ENCODE measurements around the gene IL20RA. TPM values are rescaled to one million over a fixed set of nuclear protein-coding genes. Genes with fewer than 3 reads are reported as not detected.

IL20RA gene
- polyA plus RNA-seq, 3 donors = not detected

DNA sequence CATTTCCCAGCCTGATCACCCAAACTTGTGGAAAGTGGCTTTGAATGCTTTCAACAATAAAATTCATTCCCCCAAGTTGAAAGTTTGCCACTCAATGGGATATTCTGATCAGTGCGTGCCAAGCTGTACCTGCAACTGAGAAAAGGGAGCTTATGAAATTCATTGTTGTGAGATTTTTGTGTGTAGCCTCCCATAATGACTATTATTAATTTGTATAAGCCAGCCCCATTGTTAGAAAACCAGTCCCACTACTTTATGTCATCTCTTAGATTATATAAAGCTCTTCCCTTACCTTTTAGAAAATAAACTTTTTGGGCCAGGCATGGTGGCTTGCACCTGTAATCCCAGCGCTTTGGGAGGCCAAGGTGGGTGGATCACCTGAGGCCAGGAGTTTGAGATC is 15.9 kb downstream of the IL20RA start:
- H3K4me1 Mint-ChIP-seq = no peaks in the 10 kb centered on the region
- Histone ChIP-seq H3K4me1 (ENCODE audit: control insufficient read depth in 1 of 2, insufficient read depth in 2 of 2, low read length in 2 of 2) (no peaks in the 10 kb centered on the region), H2AFZ (ENCODE audit: insufficient read depth, low read depth, low read length, poor library complexity, severe bottlenecking) (no peak overlapping the region), H3K9ac (ENCODE audit: insufficient read depth, low read length, poor library complexity, severe bottlenecking) (no peak overlapping the region), H3K4me3 (replicated peaks in 1 of 3; ENCODE audit: low read depth in 2 of 3, low read length in 3 of 3) (no peak overlapping the region), H3K79me2 (ENCODE audit: insufficient read depth, low read length) (no peaks in the 10 kb centered on the region), H3K4me2 (replicated peaks; ENCODE audit: extremely low read depth, low read length, poor library complexity, severe bottlenecking) (no peak overlapping the region), H3K27ac (ENCODE audit: low read depth in 1 of 2, low read length in 2 of 2) (no peak overlapping the region), H3K9me3 (replicated peaks in 1 of 2; ENCODE audit: control insufficient read depth in 1 of 2, insufficient read depth in 1 of 2, low read length in 2 of 2) (no peaks in the 10 kb centered on the region), H3K36me3 (replicated peaks in 1 of 2; ENCODE audit: control insufficient read depth in 1 of 2, insufficient read depth in 2 of 2, low read length in 2 of 2) (no peaks in the 10 kb centered on the region), H3K27me3 (ENCODE audit: control insufficient read depth in 2 of 2, insufficient read depth in 2 of 2, low read length in 2 of 2) (peaks cover 44 to 60% of the 10 kb centered on the region in 2 donors), H4K20me1 (ENCODE audit: insufficient read depth, low read length) (no peaks in the 10 kb centered on the region)
- no peak overlapping the region for H3K27ac Mint-ChIP-seq
- peak overlapping the region in 1 of 2 donors; percentile 73 for H3K4me3 Mint-ChIP-seq
- DNase-seq = no peak
- H3K27me3 Mint-ChIP-seq (ENCODE audit: low read depth in 3 of 3) = peaks cover 27 to 59% (median 38%) of the 10 kb centered on the region in 3 donors
- no peak for TF ChIP-seq CTCF (IDR thresholded peaks at IDR 0.05)
- H3K36me3 Mint-ChIP-seq = no peaks in the 10 kb centered on the region
- peaks cover 0 to 4% (median 0%) of the 10 kb centered on the region in 7 donors for H3K9me3 Mint-ChIP-seq
- no CpG with 5 or more reads among the region's 2 CpGs for WGBS (ENCODE audit: insufficient coverage)
- intact Hi-C loops (cut with micrococcal nuclease) = no loop called here

DNA sequence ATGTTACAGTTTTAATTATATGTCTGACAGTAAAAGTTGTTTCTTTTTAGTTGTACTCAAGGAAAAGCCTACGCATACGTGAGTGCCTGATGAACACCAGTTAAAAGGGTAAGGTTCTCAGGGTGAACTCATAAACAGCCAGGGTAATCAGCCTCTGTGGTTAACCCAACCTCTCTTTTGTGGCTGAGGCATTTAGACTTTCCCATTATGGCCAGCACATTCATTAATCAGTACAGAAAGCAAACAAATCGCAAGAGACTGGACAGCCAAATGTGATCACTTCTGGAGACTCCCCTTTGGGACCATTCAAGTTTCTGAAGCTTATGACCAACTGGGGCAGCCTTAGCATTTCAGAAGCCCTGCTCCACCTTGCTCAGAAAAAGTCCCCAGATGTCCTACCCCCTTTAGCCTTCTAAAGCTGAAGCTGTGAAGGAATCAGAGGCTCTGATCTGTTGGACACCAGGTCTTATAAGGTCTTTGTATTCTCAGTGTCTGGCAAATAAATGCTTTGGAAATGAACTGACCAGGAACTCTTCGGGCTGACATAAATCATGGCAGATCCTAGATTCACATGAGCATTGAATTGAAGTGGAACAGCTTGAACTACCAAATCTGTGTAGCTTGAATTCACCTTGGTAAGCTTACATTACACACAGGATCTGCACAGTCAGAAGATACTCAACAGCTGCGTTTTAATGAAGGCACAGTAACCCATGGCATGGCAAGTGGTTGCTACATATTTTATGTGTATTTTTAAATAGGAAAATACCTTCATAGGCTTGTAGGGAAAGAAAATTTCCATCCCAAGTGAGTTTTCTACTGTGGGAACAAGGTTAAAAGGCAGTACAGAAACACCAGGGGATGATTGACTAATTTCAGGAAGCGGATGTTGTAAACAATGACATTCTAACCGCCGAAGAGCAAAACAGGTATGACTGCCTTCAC is 18.7 kb downstream of the IL20RA start:
- Histone ChIP-seq H3K9me3 (replicated peaks in 1 of 2; ENCODE audit: control insufficient read depth in 1 of 2, insufficient read depth in 1 of 2, low read length in 2 of 2) (no peaks in the 10 kb centered on the region), H3K27me3 (ENCODE audit: control insufficient read depth in 2 of 2, insufficient read depth in 2 of 2, low read length in 2 of 2) (peaks cover 46 to 50% of the 10 kb centered on the region in 2 donors), H4K20me1 (ENCODE audit: insufficient read depth, low read length) (no peaks in the 10 kb centered on the region), H3K4me3 (replicated peaks in 1 of 3; ENCODE audit: low read depth in 2 of 3, low read length in 3 of 3) (no peak overlapping the region), H2AFZ (ENCODE audit: insufficient read depth, low read depth, low read length, poor library complexity, severe bottlenecking) (no peak overlapping the region), H3K9ac (ENCODE audit: insufficient read depth, low read length, poor library complexity, severe bottlenecking) (no peak overlapping the region), H3K27ac (ENCODE audit: low read depth in 1 of 2, low read length in 2 of 2) (no peak overlapping the region), H3K4me2 (replicated peaks; ENCODE audit: extremely low read depth, low read length, poor library complexity, severe bottlenecking) (no peak overlapping the region), H3K4me1 (ENCODE audit: control insufficient read depth in 1 of 2, insufficient read depth in 2 of 2, low read length in 2 of 2) (no peaks in the 10 kb centered on the region), H3K36me3 (replicated peaks in 1 of 2; ENCODE audit: control insufficient read depth in 1 of 2, insufficient read depth in 2 of 2, low read length in 2 of 2) (no peaks in the 10 kb centered on the region), H3K79me2 (ENCODE audit: insufficient read depth, low read length) (no peaks in the 10 kb centered on the region)
- Mint-ChIP-seq H3K27me3 (ENCODE audit: low read depth in 3 of 3) (peaks cover 32 to 54% (median 37%) of the 10 kb centered on the region in 3 donors), H3K9me3 (peaks cover 0 to 5% (median 0%) of the 10 kb centered on the region in 7 donors), H3K27ac (no peak overlapping the region), H3K4me1 (no peaks in the 10 kb centered on the region), H3K36me3 (no peaks in the 10 kb centered on the region), H3K4me3 (peak overlapping the region in 1 of 2 donors; percentile 21)
- 83% methylated on average over 3 of the region's 8 CpGs for WGBS (ENCODE audit: insufficient coverage)
- intact Hi-C loops (cut with micrococcal nuclease) = no loop called here
- no peak for DNase-seq
- TF ChIP-seq CTCF (IDR thresholded peaks at IDR 0.05) = no peak

All from CD14-positive monocyte (primary cell).